OCI-M2 (cell line): Measurements from ENCODE around the gene GPR15LG.

Source experiments
- DNase-seq: peaks from one replicate; lab custom pipeline; 2025; ENCODE audit not compliant: unreplicated experiment; lab: John Stamatoyannopoulos, UW

The GPR15LG gene

GRCh38 chr10:84214046-84214572 lies 40.5 kb downstream of the GPR15LG start:
- no peak for DNase-seq

DNA sequence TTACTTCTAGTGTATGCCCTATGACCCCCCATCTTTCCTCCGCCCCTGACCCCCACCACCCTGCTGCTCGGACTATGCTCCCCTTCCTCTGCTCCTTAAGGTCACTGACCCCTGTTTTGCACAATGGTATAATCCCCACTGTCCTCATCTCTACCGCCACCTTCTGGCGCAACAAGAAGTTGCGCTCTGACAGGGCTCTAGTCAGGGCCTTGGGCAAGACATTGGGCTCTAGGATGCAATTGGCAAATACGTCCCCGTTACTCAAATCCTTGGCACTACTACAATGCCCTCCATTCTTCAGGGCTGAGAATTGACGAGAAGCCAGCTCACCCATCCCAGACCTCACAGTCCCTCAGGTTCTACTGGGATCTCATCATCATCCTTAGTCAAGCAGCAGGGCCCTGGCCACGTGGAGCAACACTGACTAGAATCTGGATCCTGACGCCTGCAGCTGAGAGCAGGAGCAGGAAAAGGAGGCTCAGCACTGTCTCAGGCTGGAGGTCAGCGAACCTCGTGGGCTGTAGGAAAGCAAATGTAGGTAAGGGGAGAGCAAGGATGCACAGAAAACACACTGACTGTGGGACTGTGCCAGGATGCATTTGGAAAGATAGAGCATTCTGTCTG lies 41.1 kb downstream of the GPR15LG start:
- no peak for DNase-seq

GRCh38 chr10:84216834-84217233 lies 43.2 kb downstream of the GPR15LG start:
- no peak for DNase-seq

DNA sequence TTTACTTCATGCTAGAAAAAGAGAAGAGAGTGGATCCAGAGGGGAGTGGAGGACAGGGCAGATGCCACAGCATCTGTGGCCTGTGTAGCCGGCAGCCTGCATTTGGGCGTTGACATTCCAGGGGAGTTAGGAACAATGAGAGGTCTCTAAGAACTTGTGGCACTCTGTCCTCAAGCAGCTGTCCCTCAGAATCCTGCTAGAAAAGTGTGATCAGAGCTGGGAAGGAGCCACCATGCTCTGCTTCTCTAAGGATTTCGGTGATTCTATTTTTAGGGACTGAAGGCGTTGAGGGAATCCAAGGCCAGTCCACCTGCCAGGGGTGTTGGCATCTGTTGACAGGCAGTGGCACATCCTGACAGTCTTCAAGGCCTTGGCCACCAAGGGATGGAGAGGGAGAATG lies 44.1 kb downstream of the GPR15LG start:
- DNase-seq, result no peak

- no peak for DNase-seq
Measured at GRCh38 chr10:84221916-84222315, 48.3 kb downstream of the GPR15LG start.

- no peak for DNase-seq
Measured at GRCh38 chr10:84224411-84225028, 50.9 kb downstream of the GPR15LG start.

DNA sequence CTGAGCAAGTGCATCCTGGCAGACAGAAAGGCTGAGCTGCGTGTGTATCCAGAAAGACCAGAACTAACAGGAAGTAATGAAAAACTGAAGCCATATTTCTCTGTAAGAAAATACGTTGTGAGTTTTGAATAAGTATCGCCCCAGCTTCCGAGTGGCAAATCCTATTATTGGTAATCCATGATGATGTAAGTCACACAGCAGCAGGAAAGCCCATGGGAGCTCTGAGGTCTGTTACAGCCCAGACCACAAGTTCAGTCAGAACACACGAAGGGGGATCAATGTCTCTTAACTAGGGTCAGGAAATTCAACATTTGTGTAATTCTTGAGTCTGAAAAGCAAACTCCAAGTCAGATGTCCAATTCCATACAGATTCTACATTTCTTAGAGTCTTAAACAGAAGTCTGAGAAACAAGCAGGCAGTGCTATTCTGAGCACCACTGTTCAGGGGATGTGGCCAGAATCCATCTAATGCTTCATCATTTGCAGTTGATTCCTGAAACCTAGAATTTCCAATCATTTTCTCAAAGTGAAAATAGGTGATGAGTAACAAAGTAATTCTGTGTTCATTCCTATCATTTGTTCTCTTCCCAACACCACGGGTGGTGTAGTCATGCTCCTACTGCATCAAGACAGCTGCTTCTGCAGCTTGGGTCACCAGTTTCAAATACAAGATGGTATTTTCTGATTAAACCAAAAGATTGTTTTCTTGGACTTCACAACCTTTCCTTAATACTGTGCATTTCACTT lies 52.0 kb downstream of the GPR15LG start, which contains the start of gene LRIT2:
Gene LRIT2, minus strand, starts transcription at position 118 of the 747 bp plus-strand sequence. Its CDS starts 24 bp downstream, at position 94.
- DNase-seq, result no peak

DNA sequence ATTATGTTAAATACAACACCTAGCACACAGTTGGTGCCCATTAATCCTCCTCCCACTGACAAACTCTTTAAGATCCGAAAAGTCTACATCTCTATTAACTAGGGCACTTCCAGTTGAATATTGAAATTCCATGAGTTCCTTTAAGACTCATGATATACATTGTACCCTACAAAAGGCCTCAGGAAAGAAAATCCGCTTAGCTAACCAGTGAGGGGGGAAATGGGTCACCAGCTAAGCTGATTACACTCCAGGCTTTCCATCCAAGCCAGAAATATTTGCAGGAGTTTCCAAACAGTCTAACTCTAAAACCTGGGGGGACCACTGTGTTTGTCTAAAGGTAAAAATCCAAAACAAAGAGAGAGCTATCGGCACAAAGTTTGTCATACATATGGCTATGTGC lies 53.0 kb downstream of the GPR15LG start:
- DNase-seq, result no peak

GRCh38 chr10:84227810-84228209 lies 54.2 kb downstream of the GPR15LG start:
- no peak for DNase-seq

- DNase-seq, result no peak
Measured at GRCh38 chr10:84230359-84230758, 56.8 kb downstream of the GPR15LG start.

GRCh38 chr10:84232376-84232775 lies 58.8 kb downstream of the GPR15LG start:
- DNase-seq, result no peak

DNA sequence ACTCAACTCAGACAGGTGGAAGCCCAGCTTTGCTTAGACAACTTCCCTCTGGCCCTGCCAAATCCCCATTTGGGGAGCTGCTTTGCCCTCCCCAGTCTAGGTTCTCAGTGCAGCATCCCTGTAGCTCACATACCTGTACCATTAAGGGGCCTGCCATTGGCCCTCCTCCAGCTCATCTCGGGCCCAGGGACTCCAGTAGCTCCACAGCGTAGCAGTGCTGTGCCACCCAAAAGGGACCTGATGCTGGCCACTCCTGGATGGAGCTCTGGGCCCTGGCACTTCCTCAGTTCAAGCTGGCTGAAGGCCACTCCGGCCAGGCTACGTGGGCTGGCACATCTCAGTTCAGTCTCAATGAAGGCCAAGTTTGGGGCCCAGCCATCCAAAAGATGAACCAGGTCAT lies 60.3 kb downstream of the GPR15LG start:
- DNase-seq, result no peak

DNA sequence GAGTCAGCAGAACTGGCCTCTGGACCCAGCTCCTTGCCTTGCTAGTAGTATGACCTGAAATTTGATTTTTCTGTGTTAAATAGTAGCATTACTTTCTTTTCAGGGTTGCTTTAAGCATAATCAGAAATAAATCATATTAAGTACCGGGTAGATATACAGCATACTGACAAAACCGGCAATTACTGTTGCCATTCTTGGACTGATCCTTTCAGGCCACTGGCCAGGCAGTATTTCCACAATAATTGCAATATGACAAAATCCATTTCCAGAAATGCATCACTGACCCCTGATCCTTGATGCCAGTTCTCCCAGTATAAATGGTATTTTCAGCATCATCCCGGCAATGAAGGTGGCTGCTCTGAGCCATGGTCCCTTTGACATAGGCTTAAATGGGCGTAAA lies 60.9 kb downstream of the GPR15LG start:
- DNase-seq, result no peak
